Measurements from ENCODE around the gene IGFBP5. TPM values are rescaled to one million over a fixed set of nuclear protein-coding genes. Genes with fewer than 3 reads are reported as not detected.

Gene IGFBP5
- polyA plus RNA-seq, 4 donors, result 281 to 464 (median 362) TPM

DNA sequence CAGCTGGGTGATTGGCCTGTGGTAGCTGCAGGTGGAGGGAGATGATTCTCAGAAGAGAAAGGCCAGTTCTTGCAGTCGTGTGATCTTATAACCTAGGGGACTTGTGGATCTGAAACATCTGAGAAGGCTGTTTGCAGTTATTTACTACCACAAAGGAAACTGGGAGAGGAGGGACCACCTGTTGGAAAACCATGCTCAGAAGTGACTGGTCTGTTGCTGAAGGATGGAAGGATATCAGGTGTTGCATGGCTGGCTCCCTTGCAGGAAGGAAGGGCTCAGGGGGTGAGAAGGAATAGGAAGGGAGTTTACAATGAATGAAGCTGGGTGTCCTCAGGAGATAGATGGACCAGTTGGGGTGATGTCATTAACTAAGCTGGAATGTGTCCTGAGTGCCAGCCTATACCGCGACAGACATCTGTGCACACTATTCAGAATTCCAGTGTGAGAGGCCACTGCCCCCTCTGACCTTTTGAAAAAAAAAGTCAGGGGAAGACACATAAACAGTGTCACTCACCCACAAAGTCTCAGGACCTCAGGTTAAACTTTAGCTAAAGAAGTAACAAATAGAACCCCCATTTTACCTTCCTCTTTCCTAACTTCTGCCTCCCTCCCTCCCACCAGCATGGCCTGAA, 44.6 kb downstream of the IGFBP5 start:
- DNase-seq (ENCODE audit: low read depth in 4 of 4, low spot score in 2 of 4), result no peak

DNA sequence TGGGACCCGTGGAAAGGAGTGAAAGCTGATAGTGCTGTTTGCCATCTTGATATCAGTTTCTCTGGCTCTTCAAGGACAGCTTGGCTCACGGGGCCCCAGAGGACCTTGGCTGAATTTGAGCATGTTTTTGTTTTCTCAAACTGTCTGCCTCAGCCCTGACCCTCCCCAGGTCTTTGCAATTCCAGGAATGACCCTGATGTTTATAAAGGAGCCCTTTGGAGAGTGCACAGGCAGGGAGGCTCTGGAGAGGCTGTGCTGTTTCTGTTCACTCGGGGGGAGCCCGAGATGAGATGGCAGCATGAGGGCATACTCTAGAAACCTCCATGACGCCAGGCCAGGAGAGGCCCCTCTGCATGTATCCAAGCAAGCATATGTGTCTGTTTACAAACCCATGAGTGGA, 45.8 kb downstream of the IGFBP5 start:
- DNase-seq (ENCODE audit: low read depth in 4 of 4, low spot score in 2 of 4), result no peak

DNA sequence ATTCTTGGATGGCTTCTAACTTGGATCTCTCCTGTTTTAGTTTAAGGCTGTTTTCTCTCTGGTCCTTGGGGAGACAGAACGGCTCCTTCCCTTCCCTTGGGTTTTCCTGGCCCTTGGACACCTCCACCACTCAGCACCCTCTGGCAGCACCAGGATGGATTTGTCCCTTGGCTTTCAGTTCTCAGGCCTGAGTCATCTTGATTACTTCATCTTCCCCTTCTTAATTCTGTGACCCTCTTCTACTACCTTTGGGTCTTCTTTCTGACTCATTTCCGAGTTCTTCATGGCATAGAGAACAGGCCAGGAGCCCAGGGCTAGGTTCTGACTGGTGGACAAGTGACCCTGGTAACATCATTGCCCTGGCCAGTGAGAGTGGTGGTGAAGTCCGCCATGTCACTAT, 47.2 kb downstream of the IGFBP5 start:
- no peak for DNase-seq (ENCODE audit: low read depth in 4 of 4, low spot score in 2 of 4)

GRCh38 chr2:216646116-216646515, 49.2 kb downstream of the IGFBP5 start:
- no peak for DNase-seq (ENCODE audit: low read depth in 4 of 4, low spot score in 2 of 4)

- DNase-seq (ENCODE audit: low read depth in 4 of 4, low spot score in 2 of 4), result no peak
These were observed 49.8 kb downstream of the IGFBP5 start for GRCh38 chr2:216645636-216645950.

DNA sequence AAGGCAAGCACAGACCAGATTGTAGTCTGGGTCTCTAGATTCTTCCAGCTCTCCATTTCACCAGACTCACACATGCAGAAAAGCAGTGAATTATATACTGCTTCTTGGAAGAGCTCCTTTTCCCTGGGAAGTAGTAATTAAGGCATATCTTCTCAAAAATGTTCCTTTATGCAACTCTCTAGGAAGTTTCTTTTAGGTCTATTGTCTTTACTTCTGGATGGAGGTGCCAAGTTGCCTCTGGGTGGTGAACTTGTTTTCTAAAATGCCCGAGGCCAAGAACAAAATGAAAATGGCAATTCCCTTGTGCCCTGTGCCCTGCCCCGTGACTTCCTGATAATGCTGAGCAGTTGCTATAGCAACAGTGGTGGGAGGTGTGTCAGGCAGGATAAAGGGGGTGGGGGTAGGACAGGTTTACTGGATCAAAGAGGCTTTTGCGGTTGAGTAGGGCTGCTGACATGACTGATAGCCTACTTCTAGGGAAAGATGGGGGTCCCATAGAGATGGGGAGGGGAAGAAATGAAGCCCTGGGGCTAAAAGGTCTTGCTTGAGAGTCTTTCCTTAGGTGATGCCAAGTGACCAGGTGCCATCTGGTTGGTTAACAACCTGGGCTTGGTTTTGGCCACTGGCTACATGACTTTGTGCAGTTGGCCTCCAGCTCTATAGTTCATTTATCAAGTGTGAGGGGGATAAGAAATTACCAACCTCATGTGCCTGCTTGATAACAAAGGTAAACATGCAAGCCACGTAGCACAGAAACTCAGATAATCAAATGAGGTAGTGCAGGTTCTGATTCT, 50.3 kb downstream of the IGFBP5 start:
- DNase-seq (ENCODE audit: low read depth in 4 of 4, low spot score in 2 of 4), result no peak

GRCh38 chr2:216643986-216644659, 51.2 kb downstream of the IGFBP5 start:
- no peak for DNase-seq (ENCODE audit: low read depth in 4 of 4, low spot score in 2 of 4)

DNA sequence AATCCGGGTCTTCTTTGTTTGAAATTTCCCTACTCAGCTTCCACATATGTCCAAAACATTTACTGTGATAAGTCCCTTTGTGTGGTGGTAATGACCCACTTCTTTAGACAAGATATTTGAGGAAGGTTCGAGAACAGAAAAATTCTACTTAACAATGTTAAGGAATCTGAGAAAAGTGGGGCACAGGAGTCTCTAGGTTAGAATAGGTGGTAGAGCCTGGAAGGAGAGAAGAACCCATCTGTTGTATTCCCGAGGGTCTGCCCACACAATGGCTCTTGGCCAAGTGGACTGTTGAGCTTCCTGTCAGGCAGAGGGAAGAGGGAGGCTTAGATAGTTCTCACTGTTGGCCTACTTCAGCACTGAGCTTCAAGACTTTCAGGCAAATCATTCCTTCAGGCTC, 57.9 kb downstream of the IGFBP5 start:
- DNase-seq (ENCODE audit: low read depth in 4 of 4, low spot score in 2 of 4), result no peak

GRCh38 chr2:216636551-216637450, 58.5 kb downstream of the IGFBP5 start:
- no peak for DNase-seq (ENCODE audit: low read depth in 4 of 4, low spot score in 2 of 4)

GRCh38 chr2:216635701-216636550, 59.4 kb downstream of the IGFBP5 start:
- DNase-seq (ENCODE audit: low read depth in 4 of 4, low spot score in 2 of 4), result no peak

DNA sequence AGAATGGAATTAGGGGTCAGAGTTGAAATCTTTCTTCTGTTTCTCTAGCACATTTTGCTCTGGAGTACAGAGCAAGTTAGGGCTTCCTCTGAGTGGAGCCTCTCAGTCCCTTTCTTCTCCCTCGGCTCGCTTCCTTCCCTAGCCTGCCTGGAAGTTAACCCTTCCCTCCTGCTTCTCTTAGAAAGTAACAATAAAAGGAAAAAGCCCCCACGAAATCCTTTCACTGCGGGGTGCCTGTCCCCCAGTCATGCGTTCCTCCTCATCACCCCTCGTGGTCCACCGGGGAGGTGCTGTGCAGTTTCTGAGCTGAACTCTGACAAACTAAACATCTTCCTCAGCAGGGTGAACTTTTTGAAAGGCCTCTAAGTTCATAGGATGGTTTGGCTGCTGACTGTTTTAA, 60.2 kb downstream of the IGFBP5 start:
- DNase-seq (ENCODE audit: low read depth in 4 of 4, low spot score in 2 of 4), result no peak

- DNase-seq (ENCODE audit: low read depth in 4 of 4, low spot score in 2 of 4), result no peak
These were observed 60.8 kb downstream of the IGFBP5 start for GRCh38 chr2:216634370-216635148.

GRCh38 chr2:216633616-216634369, 61.6 kb downstream of the IGFBP5 start:
- DNase-seq (ENCODE audit: low read depth in 4 of 4, low spot score in 2 of 4), result no peak

DNA sequence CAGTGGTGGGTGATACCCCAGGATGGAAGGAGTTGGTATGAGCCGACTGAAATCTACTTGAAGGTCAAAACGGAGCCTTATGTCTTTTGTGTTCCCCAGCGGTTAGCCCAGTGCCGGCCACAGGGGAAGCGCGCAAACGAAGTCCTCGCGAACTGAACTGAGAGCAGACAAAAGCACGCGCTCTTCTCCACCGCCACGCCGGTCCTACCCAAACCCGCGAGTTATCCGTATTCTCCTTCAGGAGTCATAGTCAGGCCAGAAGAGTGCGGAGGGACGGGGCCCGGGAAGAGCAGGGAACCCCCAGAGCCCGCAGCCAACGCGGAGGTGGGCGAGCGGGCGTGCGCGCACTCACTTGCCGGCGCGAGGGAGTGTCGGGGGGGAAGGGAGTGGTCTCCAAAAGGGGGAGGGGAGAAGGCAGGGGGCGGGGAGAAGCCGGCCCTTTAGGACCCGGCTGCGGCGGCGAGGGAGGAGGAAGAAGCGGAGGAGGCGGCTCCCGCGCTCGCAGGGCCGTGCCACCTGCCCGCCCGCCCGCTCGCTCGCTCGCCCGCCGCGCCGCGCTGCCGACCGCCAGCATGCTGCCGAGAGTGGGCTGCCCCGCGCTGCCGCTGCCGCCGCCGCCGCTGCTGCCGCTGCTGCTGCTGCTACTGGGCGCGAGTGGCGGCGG, 62.3 kb downstream of the IGFBP5 start, which contains the start of gene IGFBP2:
IGFBP2 (plus strand) TSS at position 469 of the 664 bp plus-strand sequence; CDS start at position 573, 104 bp downstream.
- DNase-seq (ENCODE audit: low read depth in 4 of 4, low spot score in 2 of 4), result no peak

DNA sequence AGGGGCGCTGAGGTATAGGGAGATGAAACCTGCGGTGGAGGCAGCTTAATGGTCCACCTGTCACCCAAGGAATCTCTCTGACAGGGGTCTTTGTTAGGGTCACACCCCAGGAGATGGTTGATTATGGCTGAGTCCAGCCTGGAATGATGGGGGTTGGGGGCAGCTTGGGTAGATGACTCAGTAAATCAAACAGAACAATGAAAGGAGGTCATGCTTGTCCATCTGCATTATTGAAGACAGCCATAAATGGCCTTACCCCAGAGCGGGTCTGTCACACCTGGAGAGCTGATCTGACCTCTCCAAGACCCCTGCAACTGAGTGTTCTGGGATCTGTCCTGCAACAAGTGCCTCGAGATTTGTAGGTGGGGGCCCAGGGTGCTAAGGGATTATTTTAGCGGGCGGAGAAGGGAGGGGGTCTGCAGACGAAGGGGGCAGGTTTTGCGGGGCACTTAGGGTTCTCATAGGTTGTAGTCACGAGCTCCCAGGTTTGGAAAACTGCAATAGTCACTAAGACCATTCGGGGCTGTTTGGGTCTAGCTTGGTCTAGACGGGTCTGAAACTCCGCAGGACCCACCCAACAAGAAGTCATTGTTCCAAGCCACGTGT, 62.9 kb downstream of the IGFBP5 start:
- DNase-seq (ENCODE audit: low read depth in 4 of 4, low spot score in 2 of 4), result no peak

DNA sequence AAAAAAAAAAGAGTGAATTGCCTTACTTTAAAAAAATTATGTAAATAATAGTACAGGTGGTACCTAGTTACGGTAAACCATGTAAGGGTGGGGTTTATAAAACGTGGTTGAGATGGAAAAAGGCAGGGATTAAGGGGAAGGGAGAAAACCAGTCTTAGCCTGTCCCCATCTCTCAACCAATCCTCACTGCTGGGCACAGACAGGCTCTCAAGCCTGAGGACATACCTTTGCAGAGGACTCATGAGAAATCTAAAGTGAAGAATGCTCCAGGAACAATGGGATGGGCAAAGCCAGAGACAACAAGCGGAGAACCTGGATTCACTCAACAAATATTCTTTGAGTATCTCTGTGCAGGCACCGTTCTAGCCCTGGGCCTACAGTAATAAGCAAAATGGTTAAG, 65.6 kb downstream of the IGFBP5 start:
- DNase-seq (ENCODE audit: low read depth in 4 of 4, low spot score in 2 of 4), result no peak

- DNase-seq (ENCODE audit: low read depth in 4 of 4, low spot score in 2 of 4), result no peak
These were observed 68.5 kb downstream of the IGFBP5 start for GRCh38 chr2:216626875-216627245.

Data from left renal cortex interstitium (tissue), 4 donors.